ENCODE measurements around the gene NAT9. TPM values are rescaled to one million over a fixed set of nuclear protein-coding genes. Genes with fewer than 3 reads are reported as not detected.

The NAT9 gene
- total RNA-seq, 1 experiment from 2014 or later = 64.8 TPM

DNA sequence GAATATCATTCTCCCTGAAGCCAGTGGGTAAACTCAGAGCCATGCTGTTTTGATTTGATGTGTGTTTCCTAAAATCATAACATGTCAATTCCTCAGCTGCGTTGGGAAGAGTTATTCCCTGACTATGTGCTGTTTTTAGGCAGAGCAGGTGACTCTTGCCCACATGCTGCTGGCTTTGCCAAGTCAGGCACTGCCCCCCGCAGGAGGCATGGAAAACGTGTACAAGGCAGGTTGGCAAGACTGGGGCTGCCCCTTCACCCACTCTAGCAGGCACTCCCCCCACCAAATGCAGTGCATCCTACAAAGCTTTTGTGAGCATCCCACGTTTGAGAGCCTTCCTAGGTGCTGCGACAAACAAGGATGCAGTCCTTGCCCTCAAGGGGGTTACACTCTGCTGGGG, 38.3 kb upstream of the NAT9 start:
- Mint-ChIP-seq H3K4me1 (ENCODE audit: insufficient read depth, unreplicated experiment) (no peaks in the 10 kb centered on the region), H3K36me3 (ENCODE audit: insufficient read depth, unreplicated experiment) (peaks cover 4% of the 10 kb centered on the region), H3K4me3 (ENCODE audit: unreplicated experiment) (no peak overlapping the region), H3K27ac (ENCODE audit: low read depth, unreplicated experiment) (no peak overlapping the region), H3K27me3 (ENCODE audit: insufficient read depth, unreplicated experiment) (no peaks in the 10 kb centered on the region), H3K9me3 (ENCODE audit: unreplicated experiment) (no peaks in the 10 kb centered on the region)
- no peak for DNase-seq (ENCODE audit: unreplicated experiment)
- BruUV-seq (replicated peaks) = no TSS peak
- ChIA-PET POLR2A (no interaction called here), CTCF (no interaction called here)
- intact Hi-C loops (cut with micrococcal nuclease) = no loop called here
- no peak for TF ChIP-seq CTCF (IDR thresholded peaks at IDR 0.05; ENCODE audit: unreplicated experiment)

- H3K27me3 Mint-ChIP-seq (ENCODE audit: insufficient read depth, unreplicated experiment) = no peaks in the 10 kb centered on the region
- POLR2A ChIA-PET = no interaction called here
- H3K36me3 Mint-ChIP-seq (ENCODE audit: insufficient read depth, unreplicated experiment) = peaks cover 4% of the 10 kb centered on the region
- no peak for DNase-seq (ENCODE audit: unreplicated experiment)
- CTCF ChIA-PET = interaction anchor here (0.6 to 1.2 kb wide), 2 partner anchors 112 to 145 kb away, joined by 3 read pairs; no protein-coding TSS in a partner anchor
- TF ChIP-seq CTCF (IDR thresholded peaks at IDR 0.05; ENCODE audit: unreplicated experiment) = no peak
- no peak overlapping the region for H3K27ac Mint-ChIP-seq (ENCODE audit: low read depth, unreplicated experiment)
- no peaks in the 10 kb centered on the region for H3K9me3 Mint-ChIP-seq (ENCODE audit: unreplicated experiment)
- no peak overlapping the region for H3K4me3 Mint-ChIP-seq (ENCODE audit: unreplicated experiment)
- no TSS peak for BruUV-seq (replicated peaks)
- intact Hi-C loops (cut with micrococcal nuclease) = no loop called here
- H3K4me1 Mint-ChIP-seq (ENCODE audit: insufficient read depth, unreplicated experiment) = no peaks in the 10 kb centered on the region
Measured at GRCh38 chr17:74812109-74813009, 36.2 kb upstream of the NAT9 start.

DNA sequence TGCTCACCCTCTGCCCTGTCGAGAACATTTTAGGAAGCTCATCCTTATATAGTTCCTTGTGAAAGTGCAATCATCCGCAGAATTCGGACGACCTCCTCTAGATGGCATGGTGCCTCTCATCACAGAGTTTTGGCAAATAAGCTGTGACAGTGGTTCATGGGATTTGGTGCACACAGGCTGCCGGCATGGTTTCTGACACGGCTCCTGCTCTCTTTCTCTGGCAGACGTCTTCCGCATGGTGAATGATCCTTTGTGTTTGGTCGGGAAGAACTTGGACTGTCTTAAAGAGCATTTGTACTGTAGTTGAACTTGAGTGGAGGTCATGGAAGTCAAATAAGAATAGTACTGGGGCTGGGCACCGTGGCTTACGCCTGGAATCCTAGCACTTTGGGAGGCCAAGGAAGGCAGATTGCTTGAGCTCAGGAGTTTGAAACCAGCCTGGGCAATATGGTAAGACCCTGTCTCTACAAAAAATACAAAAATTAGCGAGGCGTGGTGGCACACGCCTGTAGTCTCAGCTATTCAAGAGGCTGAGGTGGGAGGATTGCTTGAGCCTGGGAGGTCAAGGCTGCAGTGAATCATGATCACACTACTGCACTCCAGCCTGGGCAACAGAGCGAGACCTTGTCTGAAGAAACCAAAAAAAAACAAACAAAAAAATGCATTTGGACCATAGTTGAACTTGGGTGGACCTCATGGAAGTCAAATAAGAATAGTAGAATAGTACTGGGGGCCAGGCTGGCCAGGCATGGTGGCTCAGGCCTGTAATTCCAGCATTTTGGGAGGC, 34.7 kb upstream of the NAT9 start:
- no peak for TF ChIP-seq CTCF (IDR thresholded peaks at IDR 0.05; ENCODE audit: unreplicated experiment)
- no peak for DNase-seq (ENCODE audit: unreplicated experiment)

More for the DNA sequence above, 34.7 kb upstream of the NAT9 start:
- Mint-ChIP-seq H3K9me3 (ENCODE audit: unreplicated experiment) (no peaks in the 10 kb centered on the region), H3K4me1 (ENCODE audit: insufficient read depth, unreplicated experiment) (no peaks in the 10 kb centered on the region), H3K4me3 (ENCODE audit: unreplicated experiment) (no peak overlapping the region), H3K27me3 (ENCODE audit: insufficient read depth, unreplicated experiment) (no peaks in the 10 kb centered on the region), H3K36me3 (ENCODE audit: insufficient read depth, unreplicated experiment) (peaks cover 4% of the 10 kb centered on the region), H3K27ac (ENCODE audit: low read depth, unreplicated experiment) (no peak overlapping the region)
- intact Hi-C loops (cut with micrococcal nuclease) = no loop called here
- no TSS peak for BruUV-seq (replicated peaks)
- CTCF ChIA-PET = interaction anchor here (0.6 to 1.1 kb wide), 2 partner anchors 20 to 49 kb away, joined by 4 read pairs; no protein-coding TSS in a partner anchor
- POLR2A ChIA-PET = no interaction called here
